ENCODE measurements around the gene GFI1B. TPM values are rescaled to one million over a fixed set of nuclear protein-coding genes. Genes with fewer than 3 reads are reported as not detected.

Gene GFI1B
- total RNA-seq, 2 donors from 2014 or later = 0.44 TPM; not detected in 1

DNA sequence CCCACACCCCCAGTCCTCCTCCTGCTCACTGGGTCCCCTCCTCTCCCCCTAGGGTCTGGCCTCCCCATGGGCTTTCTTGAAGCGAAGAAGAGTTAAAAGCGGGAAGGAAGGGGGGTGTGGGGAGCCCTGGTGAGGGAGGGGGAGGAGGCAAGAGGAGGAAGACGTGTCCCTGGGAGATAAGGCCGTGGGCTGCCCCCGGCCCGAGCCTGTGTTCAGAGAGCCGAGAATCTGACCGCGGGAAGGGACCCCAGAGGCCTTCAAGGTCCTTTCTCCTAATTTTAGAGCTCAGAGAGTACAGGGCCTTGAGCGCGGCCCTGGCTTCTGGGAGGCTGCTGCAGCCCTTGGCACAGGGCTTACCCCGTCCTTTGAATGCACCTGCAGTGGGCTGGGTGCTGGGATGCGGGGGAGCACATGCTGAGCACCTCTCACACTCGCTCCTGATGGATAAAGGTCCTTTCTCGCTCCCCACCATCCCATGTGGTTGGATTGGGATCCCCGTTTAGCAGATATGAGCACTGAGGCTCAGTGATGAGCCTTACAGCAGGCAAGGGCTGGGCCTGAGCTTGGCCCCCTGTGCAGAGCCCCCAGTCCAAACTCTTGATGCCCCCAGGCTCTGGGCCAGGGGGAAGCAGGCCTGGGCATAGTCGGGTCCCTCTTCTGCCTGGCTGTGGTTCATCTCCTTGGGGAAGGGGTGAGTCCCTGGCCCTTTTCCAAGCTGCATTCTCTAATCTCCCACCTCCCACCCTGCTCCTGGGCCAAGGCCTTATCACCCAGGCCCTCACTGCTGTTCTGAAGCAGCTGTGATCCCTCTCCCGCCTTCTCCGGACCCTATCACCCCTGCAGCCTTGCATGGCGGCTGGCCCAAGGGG lies 5.9 kb downstream of the GFI1B start:
- Histone ChIP-seq H3K27me3 (ENCODE audit: control insufficient read depth, insufficient read depth, low read length, poor library complexity, severe bottlenecking) (peaks cover 10% of the 10 kb centered on the region), H3K27ac (ENCODE audit: low read depth, low read length) (no peak overlapping the region), H3K9me3 (ENCODE audit: control insufficient read depth, low read length) (no peaks in the 10 kb centered on the region), H3K4me3 (ENCODE audit: low read length) (no peak overlapping the region), H3K4me1 (ENCODE audit: control insufficient read depth, insufficient read depth, low read length) (no peaks in the 10 kb centered on the region), H3K9ac (ENCODE audit: extremely low read depth, low read length, poor library complexity, severe bottlenecking) (no peak overlapping the region), H3K36me3 (ENCODE audit: control insufficient read depth, insufficient read depth, low read length) (no peaks in the 10 kb centered on the region)
- H3K27me3 Mint-ChIP-seq (ENCODE audit: insufficient read depth) = peaks cover 4% of the 10 kb centered on the region
- H3K4me1 Mint-ChIP-seq = peaks cover 7% of the 10 kb centered on the region
- TF ChIP-seq, protein P1, sequence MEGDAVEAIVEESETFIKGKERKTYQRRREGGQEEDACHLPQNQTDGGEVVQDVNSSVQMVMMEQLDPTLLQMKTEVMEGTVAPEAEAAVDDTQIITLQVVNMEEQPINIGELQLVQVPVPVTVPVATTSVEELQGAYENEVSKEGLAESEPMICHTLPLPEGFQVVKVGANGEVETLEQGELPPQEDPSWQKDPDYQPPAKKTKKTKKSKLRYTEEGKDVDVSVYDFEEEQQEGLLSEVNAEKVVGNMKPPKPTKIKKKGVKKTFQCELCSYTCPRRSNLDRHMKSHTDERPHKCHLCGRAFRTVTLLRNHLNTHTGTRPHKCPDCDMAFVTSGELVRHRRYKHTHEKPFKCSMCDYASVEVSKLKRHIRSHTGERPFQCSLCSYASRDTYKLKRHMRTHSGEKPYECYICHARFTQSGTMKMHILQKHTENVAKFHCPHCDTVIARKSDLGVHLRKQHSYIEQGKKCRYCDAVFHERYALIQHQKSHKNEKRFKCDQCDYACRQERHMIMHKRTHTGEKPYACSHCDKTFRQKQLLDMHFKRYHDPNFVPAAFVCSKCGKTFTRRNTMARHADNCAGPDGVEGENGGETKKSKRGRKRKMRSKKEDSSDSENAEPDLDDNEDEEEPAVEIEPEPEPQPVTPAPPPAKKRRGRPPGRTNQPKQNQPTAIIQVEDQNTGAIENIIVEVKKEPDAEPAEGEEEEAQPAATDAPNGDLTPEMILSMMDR (conservative IDR thresholded peaks at IDR 0.05) = no peak
- no peaks in the 10 kb centered on the region for H3K9me3 Mint-ChIP-seq
- no peak overlapping the region for H3K27ac Mint-ChIP-seq
- no peak for DNase-seq
- H3K4me3 Mint-ChIP-seq = no peak overlapping the region
- no peaks in the 10 kb centered on the region for H3K36me3 Mint-ChIP-seq (ENCODE audit: low read depth)
- 85 to 87% methylated on average over 9 to 20 of the region's 20 CpGs for WGBS, 2 experiments (ENCODE audit: insufficient coverage in 1 of 2, insufficient read length in 1 of 2)

DNA sequence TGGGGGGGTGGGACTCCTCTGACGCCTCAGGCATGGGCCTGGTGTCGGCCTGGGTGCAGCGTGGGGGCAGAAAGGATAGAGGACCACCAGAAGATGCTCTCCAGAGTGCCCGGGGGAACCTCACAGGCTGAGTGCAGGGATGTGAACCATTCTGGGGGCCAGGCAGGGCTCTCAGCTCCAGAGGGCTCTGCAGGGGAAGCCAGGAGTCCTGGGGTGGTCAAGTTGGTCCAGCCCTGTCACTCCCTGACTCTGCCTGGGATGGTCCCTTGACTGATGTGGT lies 6.5 kb downstream of the GFI1B start:
- DNase-seq = no peak
- Histone ChIP-seq H3K27me3 (ENCODE audit: control insufficient read depth, insufficient read depth, low read length, poor library complexity, severe bottlenecking) (peaks cover 5% of the 10 kb centered on the region), H3K9ac (ENCODE audit: extremely low read depth, low read length, poor library complexity, severe bottlenecking) (no peak overlapping the region), H3K4me3 (ENCODE audit: low read length) (no peak overlapping the region), H3K27ac (ENCODE audit: low read depth, low read length) (no peak overlapping the region), H3K4me1 (ENCODE audit: control insufficient read depth, insufficient read depth, low read length) (no peaks in the 10 kb centered on the region), H3K36me3 (ENCODE audit: control insufficient read depth, insufficient read depth, low read length) (no peaks in the 10 kb centered on the region), H3K9me3 (ENCODE audit: control insufficient read depth, low read length) (no peaks in the 10 kb centered on the region)
- Mint-ChIP-seq H3K9me3 (no peaks in the 10 kb centered on the region), H3K4me1 (peaks cover 3% of the 10 kb centered on the region), H3K27me3 (ENCODE audit: insufficient read depth) (no peaks in the 10 kb centered on the region), H3K4me3 (no peak overlapping the region), H3K27ac (no peak overlapping the region), H3K36me3 (ENCODE audit: low read depth) (no peaks in the 10 kb centered on the region)
- 86 to 89% methylated on average over 1 to 4 of the region's 4 CpGs for WGBS, 2 experiments (ENCODE audit: insufficient coverage in 1 of 2, insufficient read length in 1 of 2)
- TF ChIP-seq, protein P1 (conservative IDR thresholded peaks at IDR 0.05) = no peak

DNA sequence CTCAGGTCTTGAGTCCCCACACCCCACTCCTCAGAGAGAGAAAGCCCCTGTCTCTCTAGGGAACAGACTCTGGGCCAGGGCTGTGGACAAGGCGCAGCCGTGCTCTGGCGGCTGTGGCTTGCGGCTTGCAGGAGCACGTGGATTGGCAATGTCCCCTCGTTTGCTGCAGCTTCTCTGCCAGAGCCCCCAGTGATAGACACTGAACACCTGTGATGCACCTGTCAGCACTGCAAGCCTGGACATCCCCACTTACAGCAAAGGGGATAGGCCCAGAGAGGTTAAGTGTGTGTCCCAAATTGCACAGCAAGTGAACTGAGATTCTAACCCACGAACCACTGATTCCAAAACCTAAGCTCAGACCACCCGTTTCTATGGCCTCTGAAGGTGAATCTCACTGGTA lies 7.0 kb downstream of the GFI1B start:
- peaks cover 3% of the 10 kb centered on the region for H3K4me1 Mint-ChIP-seq
- no peak overlapping the region for H3K4me3 Mint-ChIP-seq
- TF ChIP-seq, protein P1 (conservative IDR thresholded peaks at IDR 0.05) = no peak
- Histone ChIP-seq H3K27ac (ENCODE audit: low read depth, low read length) (no peak overlapping the region), H3K9ac (ENCODE audit: extremely low read depth, low read length, poor library complexity, severe bottlenecking) (no peak overlapping the region), H3K9me3 (ENCODE audit: control insufficient read depth, low read length) (no peaks in the 10 kb centered on the region), H3K4me1 (ENCODE audit: control insufficient read depth, insufficient read depth, low read length) (no peaks in the 10 kb centered on the region), H3K27me3 (ENCODE audit: control insufficient read depth, insufficient read depth, low read length, poor library complexity, severe bottlenecking) (peaks cover under 1% of the 10 kb centered on the region), H3K36me3 (ENCODE audit: control insufficient read depth, insufficient read depth, low read length) (no peaks in the 10 kb centered on the region), H3K4me3 (ENCODE audit: low read length) (no peak overlapping the region)
- no peak for DNase-seq
- no peak overlapping the region for H3K27ac Mint-ChIP-seq
- no peaks in the 10 kb centered on the region for H3K36me3 Mint-ChIP-seq (ENCODE audit: low read depth)
- H3K9me3 Mint-ChIP-seq = peaks cover 2% of the 10 kb centered on the region
- WGBS, 2 experiments (ENCODE audit: insufficient coverage in 1 of 2, insufficient read length in 1 of 2) = 90 to 97% methylated on average over 8 of the region's 8 CpGs
- H3K27me3 Mint-ChIP-seq (ENCODE audit: insufficient read depth) = no peaks in the 10 kb centered on the region
